HG02885 (cell line): ENCODE data around the gene MAPK9.
"Not testable (repeated sequence)": the region's sequence is repeated elsewhere in the genome, so short reads cannot be mapped to it uniquely, and the experiment has no call there.

Experiments
- ATAC-seq: cut with Tn5 transposase; IDR thresholded peaks from one replicate; pipeline ENCODE4 v1.9.1; 2021; ENCODE audit warnings: mild to moderate bottlenecking; ENCODE audit not compliant: unreplicated experiment, poor library complexity

The MAPK9 gene

DNA sequence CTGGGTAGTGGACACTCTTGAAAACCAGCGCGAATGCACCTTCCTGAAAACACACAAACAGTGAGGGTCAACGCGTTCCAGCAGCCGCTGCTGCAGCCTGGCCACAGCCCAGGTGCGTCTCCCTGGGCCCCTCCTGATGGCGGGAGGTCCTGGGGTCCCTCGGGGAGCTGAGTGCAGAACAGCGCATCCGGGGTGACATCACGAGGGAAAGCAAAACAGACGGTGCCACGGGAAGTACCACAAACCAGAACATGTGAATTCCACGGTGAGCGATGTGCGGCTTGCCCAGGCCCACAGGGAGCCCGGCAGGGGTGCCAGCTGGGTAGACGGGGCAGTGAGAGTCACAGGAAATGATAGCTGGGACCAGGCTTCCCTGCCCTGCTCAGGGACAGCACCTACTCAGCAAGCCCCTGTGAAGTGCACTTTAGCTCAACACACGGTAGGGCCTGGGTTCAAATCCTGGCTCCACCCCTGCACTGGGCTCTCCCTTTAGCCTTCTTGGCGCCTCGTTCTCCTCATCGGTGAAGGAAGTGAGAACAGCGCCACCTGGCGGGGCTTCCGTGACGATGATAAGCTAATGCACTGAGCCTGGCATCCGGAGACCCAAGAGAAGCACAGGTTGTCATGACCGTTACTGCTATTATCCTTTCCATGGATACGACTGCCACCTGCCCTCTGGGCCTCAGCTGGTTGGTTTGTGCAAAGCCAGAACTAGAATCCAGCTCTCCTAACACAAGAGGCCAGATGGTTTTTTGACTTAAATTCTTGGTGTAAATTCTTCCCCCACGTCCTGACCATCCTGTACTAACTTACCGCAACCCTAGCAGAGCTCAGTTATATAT, 36.6 kb upstream of the MAPK9 start:
- peak; percentile 78 for ATAC-seq

DNA sequence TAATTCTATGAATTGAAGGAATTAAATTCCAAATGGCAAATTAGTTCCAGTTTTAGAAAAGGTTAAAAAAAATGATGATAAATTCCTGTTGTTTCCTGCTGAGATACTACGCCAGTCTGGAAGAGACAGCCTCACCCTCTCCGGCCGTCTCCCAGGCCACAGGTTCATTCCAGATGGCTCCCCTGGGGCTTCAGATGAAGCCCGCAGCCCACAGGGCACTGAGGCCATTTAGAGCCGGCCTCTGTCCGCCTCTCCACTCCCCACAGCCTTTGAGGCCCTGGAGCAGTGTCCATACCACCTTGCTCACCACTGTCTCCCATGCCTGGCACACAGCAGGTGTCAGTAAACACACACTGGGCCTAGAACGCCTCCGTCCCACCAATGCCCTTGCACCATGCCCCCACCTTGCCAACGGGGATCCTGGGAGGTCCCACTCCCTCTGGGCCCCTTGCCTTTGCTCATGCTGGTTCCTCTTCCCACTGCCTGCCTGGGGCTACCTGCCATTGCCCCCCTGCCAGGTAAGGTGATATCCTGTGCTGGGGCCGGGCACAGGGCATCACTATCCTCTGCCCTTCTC, 35.2 kb upstream of the MAPK9 start:
- no peak for ATAC-seq

DNA sequence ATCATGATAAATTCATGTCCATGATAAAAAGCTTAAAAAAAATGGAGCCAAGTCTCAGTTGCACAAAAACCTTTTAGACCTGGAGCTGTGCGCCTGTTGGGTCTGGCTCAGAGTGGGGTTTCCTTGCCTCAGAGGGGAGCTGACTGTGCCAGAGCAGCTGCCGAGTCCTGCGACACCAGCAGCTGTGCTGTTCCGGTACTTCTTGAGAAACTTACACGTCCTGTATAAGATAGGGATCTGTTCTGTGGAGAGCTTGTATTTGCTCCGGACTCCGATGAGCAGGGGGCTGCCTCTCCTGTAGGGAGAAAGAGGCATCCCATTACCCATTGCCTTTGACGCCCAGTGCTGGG, 32.7 kb upstream of the MAPK9 start:
- no peak for ATAC-seq

DNA sequence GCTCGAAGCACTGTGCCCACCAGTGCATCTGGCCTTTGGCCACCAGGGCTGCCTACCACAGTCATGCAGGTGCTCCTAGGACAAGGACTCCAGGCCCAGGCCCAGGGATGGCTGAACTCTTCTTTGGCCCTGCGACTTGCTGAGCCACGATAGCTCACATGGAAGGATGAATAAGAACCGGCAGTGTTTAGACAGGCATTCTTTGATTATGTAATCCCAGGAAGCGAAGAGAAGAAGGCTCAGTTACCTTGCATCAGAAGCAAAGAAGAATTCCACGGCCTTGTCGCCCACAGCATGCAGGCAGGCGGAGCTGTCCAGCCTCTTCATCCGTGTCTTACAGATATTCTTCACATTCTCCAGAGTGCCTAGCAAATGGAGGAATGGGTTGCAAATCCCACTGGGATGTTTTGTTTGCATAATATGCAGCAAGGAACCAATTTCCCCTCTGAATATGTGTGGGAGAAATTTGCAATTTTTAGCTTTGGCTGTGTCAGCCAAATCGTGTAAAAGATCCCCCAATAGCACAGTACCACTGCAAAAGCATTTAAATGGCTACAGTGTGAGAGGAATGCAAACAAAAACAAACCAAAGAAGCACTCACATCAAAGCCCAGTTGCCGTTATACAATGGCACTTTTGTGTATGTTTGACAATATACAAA, 32.2 kb upstream of the MAPK9 start:
- ATAC-seq: no peak

DNA sequence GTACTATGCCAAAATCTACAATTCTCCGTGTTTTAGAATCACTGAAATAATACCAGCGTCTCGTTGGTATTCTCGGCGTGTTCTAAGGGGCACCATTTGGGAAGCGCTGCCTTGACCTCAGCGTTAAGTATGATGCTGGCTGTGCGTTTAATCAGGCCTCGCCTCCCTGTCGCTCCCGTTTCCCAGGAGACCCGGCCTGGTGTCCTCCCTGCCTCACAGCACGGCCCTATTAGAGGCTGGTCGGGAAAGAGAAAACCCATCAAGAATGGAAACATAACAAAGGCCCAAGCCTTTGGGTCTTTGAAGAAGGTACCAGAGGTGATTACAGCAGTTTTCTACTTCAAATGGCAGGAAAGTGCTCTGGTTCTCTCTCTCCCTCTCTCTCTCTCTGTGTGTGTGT, 31.3 kb upstream of the MAPK9 start:
- no peak for ATAC-seq

DNA sequence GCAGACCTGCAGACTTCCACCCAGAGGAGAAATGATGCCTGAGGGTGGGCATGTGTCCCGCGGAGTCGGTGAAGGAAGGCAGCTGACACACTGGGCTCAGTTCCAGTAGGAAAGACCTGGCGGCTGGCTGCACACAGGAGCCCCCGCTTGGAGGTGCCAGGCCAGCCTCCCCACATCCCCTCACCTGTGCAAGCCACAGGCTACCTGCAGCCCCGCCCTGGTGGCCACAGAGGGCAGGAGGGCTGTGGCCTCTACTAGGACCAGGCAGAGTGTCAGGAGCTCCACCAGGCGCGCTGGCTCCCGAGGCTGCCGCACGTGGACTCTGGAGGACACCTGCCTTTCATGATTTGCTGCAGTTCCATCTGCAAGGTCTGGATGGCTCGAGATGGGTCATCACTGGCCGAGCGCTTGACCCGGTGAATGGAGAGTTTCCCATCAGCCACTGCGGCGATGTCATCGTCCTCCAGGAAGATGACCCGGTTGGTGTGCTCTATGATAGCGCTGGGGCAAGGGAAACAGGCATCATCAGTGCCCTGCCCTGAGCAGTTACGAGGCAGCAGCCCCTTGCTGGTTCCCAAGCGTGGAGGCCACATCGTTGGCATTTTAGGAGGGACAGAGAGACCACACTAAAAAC, 26.7 kb upstream of the MAPK9 start:
- ATAC-seq: no peak

DNA sequence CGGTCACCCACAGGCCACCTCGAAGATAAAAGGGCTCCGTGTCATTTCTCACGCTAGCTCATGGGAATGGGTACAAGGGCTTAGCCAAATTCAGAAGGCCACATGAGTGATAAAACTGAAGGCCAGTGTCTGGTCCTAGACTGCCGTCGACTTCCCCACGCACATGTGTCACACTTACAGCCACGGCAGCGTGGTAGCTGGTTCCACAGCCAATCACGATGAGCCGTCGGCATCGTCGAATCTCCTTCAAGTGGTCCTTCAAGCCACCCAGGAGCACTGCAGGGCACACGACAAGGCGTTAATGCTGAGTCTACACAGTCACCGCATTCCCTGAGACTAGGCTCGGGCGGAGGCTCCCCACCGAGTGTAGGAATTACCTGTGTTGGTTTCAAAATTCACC, 24.7 kb upstream of the MAPK9 start:
- no peak for ATAC-seq

DNA sequence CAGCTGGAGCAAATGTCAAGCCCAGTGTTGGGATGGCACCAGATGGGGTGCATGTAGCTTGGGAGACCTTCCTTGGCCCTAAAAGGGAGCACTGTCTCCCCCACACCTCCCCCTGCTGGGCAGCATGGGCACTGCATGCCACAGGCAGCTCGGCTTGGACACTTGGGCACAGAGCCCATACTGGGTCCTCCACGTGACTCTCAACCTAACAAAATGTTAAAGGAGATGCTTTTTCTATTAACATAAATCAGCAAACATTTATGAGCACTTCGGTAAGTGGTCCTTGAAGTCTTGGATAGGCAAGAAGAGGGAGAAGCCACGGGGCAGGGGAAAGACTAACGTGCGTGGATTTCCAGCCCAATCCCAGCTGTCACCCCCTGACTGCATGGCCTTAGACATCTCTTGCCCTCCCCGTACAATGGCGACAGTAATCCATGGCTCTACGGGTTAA, 23.9 kb upstream of the MAPK9 start:
- peak; percentile 61 for ATAC-seq

DNA sequence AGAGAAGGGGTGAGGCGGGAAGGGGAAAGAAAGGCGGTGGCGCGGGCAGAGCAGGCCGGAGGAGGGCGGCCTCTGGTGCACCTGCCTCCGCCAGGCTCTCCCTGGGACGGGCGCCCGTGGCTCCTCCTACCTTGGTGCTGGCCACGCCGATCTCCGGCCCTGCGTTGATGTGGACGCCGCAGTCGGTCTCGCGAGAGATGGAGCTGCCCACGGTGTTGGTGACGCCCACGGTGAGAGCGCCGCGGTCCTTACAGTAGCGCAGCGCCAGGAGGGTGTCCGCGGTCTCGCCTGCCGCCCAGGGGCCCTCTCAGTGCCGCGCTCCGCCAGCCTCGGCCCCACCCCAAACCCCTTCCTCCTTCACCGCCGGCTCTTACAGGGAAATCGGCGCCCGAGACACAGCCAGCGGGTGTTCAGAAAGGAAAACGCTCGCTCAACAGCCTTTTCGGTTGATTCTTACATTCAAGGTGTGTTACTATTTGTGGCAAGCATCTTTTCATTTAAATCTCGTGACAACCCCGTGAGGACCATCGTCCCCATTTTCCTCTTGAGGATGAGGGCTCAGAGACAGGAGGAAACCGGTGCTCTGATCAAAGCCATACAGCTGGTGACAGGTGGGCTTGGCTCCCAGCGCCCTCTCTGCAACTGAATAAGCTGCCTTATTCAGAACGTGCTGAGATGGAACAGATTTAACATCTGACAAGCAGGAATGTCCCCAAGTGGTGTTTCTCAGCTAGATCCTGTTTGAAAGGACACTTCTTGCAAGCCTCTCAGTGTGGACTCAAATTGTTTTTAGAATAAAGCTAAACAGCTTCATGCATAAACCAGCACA, 22.0 kb upstream of the MAPK9 start:
- peak; percentile 90 for ATAC-seq

DNA sequence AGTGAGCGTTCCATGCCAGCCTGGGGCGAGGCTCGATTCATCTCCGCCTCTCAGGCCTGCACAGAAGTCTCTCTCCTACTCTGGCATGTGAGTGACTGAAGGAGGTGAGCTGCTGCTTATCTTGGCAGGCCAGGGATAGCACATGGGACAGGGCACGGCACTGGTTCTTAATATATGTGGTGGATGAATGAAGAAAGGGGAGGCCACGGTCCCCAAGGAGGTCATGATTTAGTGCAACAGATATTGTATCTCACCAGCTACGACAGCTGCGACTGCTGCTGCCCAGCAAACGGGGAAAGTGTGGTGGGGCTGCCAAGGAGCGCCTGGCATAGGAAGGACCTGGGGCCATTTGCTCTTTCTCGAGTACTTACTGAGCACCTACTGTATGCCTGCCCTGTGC, 19.3 kb upstream of the MAPK9 start:
- no peak for ATAC-seq

DNA sequence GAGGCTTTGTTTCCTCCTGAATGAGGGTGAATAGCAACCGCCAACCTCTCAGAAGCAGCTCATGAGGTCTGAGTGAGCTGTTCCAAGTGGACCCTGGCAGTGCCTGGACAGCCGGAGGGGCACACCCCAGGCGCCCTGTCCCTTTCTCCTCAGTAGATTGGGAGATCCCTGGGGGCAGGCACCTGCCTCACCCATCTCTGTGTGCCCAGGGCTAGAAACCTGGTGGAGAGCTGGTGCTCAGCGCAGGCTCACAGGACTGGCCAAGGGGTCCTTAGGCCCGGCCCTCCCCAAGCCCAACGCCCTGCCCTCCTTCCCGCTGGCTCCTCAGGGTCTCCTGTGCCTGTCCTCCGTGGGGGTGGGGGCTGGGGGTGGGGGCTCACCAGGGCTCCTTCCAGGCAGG, 14.9 kb upstream of the MAPK9 start:
- ATAC-seq: no peak

DNA sequence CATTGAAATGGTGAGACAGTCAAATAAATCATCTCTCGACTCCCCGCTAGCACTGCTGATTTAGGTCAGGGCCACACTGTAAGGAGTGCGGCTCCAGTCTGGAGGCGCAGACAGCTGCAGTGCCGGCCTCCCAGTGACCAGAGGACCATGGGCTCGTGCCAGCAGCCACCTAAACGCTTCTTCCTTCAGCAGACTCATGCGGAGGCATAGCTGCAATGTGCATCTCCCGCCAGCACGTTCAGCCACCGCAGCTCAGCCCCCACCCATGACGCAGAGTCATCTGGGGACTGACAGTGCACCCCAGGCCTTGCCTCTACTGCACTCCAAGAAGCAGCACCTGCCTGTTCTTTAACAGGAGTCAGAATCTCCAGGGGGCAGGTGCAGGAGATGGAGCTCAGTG, 13.6 kb upstream of the MAPK9 start:
- ATAC-seq: no peak

DNA sequence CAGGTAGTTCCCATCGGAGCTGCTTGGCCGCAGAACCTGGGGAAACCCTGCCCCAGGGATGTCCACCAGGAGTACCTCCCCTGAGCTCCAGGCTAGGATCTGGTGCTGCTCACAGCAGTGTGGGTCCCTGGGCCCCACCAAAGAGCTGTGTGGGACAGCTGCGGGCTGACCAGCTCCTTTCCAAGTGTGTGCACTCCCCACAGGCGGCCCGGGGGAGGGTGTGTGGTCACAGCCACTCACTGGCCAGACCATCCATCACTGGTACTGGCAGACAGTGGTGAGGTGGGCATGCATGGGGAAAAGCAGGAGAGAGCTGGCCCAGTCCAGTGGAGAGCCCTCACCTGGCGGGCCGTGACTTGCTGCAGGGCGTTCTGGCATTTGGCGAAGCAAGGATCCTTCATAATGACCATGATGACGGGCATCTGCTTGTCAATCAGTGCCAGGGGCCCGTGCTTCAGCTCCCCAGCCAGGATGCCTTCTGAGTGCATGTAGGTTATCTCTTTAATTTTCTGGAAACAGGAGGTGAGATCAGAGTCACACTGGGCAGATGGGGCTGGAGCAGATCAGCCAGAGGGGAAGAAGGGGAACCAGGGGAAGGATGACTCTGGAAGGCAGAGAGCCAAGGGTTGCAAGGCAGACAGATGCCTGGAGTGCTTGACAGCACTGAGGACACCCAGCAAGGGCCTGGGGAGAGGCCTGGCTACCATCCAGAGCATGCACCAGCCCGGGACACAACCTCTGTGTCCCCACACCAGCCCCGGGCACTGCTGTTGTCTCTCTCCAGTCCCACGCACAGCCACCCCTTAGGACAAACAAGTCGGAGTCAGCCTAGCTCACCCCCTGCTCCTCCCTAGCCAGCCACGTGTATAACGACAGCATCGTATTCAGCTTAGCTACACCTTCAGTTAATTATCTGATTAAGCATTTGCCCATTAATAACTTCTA, 12.8 kb upstream of the MAPK9 start:
- ATAC-seq: no peak

DNA sequence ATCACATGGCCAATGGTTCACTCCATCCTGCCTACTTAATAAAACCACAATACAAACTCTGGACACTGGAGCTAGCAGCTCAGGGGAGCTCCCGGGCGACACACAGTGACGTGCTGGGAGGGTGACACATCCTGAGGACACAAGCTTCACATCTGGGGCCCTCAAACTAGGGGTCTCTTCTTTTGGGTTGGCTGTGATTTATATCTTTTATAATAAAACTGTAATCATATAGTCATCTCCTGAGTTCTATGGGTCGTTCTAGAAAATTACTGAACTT, 12.1 kb upstream of the MAPK9 start:
- ATAC-seq: no peak

DNA sequence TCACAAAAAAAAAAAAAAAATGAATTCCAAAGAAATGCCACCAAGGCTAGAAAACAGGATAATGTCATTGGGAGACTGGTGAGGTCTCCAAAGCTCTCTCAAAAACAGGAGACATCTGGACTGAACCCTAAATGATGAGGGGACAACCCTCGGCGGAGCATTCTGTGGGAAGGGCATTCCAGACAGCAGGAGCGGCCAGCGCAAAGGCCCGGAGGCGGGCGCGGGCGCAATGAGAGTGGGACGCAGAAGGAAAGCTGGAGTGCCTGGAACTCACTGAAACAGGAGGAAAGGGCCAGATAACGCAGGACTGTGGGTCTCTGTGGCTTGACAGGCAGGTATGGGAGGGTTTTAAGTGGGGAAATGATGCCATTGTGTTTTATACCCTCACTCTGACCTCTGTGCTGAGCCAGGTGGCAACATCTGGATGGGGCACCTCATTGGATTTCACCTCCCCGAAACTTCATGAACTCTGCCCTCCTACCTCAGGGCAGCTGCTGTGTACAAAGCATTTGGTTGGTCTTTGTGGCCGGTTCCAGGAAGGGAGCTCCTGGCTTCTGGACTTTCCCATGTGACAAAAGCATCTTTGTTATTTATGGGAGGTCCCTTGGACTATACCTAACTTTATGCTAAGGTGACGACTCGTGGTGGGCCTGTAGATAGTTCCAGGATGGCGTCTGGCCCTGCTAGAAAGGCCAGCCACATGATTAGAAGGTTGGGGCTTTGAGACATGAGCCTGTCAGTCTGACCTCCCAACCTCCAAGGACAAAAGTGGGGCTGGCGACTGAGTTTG, 11.5 kb upstream of the MAPK9 start:
- ATAC-seq: no peak

DNA sequence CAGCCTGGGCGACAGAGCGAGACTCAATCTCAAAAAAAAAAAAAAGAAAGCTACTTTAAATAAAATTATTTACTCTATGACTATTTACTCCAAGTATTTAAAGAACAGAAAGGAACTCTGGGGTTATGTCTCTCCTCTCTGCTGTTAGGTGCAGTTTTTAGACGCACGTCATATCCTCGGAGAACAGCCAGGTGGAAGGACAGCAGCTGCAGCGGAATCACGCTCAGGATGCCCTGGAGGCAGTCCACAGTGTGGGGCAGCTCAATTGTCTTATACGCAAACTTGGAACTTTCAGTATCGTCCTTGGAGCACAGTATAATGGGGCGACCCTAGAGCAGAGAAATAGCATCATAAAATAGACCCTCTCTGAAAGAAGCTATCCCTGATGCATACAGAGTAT, 10.4 kb upstream of the MAPK9 start:
- no peak for ATAC-seq

DNA sequence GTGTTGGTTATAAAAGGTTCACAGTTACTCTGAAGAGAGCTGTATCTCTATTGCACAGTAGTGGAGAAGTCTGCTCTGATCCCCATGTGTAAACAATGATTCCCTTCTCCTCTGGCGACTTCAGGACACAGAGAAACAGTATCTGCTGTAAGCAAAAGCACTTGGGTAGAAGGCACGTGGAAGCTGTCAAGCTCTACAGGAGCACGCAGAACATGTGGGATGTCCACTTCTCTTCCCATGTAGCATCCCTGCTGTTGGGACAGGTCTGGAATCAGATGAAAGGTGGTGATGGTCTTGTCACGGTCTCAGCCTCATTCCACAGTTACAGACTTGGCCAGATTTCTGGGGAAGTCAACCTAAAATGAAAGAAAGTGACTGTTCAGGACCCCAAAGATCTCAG, 9.4 kb upstream of the MAPK9 start:
- ATAC-seq: no peak

DNA sequence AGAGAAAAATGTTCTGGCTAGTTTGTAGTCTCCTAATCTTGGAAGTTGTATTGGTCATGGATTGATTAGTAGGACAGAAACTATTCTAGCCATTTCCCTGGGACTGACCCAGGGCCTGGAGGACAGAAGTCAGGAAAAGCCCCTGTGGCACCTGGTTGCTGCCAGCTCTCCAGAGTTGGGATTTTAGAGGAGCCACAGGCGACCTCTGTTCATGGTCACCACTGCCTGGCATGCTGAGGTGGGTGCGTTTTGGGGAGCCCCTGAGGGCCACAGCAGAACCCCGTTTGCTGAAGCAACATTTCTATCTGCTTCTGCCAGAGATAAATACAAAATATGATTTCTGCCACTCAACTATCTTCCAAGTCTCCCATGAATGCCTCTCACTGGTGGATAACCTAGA, 7.6 kb upstream of the MAPK9 start:
- no peak for ATAC-seq

DNA sequence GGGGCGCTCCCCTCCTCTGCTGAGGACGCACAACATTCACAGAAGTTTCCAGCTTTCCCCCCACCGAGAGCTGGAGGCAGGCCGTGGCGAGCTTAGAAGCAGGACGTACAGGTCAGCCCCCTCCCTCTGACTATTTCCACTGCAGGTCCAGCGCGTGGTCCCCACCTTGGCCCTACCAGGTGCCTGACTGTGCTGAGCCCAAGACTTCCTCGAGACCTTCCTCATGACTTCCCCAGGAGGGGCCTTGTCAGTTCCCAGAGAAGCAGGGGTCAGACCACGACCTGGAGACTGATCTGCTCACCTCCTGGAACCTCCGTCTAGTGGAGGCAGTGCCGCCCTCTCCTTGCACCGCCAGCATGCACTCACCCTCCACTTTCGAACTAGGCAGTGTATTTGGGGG, 7.1 kb upstream of the MAPK9 start:
- not testable (repeated sequence) for ATAC-seq
